ENCODE results near the gene ASTN2. TPM values are rescaled to one million over a fixed set of nuclear protein-coding genes. Genes with fewer than 3 reads are reported as not detected.

ASTN2 gene
- total RNA-seq, 4 donors from 2014 or later = 0.97 to 4.7 (median 3.0) TPM

DNA sequence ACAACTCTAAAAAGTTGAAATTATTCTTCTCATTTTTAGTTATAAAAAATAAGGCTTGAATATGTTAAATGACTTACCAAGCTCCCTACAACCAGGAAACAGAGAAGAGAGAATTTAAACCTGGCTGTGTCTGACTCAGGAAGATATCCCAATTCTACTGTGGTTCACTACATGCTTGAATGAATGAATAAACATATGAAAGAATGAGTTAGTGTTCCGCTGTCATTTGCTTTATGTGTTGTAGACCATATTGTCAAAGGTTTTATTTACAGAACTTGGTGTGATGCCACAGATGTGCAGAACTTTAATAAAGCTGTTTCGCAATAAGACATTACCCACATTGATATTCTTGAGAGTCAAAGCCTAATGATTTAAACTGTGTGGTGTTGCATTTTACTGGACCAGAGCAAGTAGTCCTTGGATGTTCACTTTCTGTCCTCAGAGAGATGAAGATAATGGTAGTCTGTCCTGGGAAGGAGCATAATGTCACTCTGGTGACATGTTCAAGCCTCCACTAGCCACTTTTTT, 414.6 kb downstream of the ASTN2 start:
- no peak overlapping the region for H3K4me3 ChIP-seq (ENCODE audit: low read depth, poor library complexity, severe bottlenecking)
- no peak for TF ChIP-seq POLR2A (IDR thresholded peaks at IDR 0.05)
- TF ChIP-seq, protein P1, sequence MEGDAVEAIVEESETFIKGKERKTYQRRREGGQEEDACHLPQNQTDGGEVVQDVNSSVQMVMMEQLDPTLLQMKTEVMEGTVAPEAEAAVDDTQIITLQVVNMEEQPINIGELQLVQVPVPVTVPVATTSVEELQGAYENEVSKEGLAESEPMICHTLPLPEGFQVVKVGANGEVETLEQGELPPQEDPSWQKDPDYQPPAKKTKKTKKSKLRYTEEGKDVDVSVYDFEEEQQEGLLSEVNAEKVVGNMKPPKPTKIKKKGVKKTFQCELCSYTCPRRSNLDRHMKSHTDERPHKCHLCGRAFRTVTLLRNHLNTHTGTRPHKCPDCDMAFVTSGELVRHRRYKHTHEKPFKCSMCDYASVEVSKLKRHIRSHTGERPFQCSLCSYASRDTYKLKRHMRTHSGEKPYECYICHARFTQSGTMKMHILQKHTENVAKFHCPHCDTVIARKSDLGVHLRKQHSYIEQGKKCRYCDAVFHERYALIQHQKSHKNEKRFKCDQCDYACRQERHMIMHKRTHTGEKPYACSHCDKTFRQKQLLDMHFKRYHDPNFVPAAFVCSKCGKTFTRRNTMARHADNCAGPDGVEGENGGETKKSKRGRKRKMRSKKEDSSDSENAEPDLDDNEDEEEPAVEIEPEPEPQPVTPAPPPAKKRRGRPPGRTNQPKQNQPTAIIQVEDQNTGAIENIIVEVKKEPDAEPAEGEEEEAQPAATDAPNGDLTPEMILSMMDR (IDR thresholded peaks at IDR 0.05) = no peak
- intact Hi-C loops (cut with DNase I; ENCODE audit: low total_unique reads) = no loop called here
- no peak for DNase-seq (ENCODE audit: low spot score in 2 of 2)
- 88 to 100% methylated on average over 2 of the region's 2 CpGs for WGBS, 2 donors

DNA sequence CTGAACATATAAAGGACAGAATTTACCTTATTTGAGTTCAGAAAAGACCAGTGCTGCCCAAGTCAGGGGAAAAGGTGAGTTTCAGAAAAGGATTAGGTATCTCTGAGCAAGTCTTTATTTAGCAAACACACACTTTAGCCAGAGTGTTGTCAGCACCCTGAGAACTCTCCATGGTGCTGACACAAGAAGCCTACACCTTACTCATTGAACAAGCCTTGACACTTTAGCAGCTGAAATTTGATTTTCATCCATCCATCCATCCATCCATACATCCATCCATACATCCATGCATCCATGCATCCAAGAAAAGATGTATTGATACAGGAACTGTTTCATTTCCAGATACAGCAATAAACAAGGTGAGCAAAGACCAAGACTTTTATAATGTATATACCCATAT, 416.6 kb downstream of the ASTN2 start:
- DNase-seq (ENCODE audit: low spot score in 2 of 2) = no peak
- H3K4me3 ChIP-seq (ENCODE audit: low read depth, poor library complexity, severe bottlenecking) = no peak overlapping the region
- intact Hi-C loops (cut with DNase I; ENCODE audit: low total_unique reads) = no loop called here
- no peak for TF ChIP-seq POLR2A (IDR thresholded peaks at IDR 0.05)
- TF ChIP-seq, protein P1 (IDR thresholded peaks at IDR 0.05) = no peak

DNA sequence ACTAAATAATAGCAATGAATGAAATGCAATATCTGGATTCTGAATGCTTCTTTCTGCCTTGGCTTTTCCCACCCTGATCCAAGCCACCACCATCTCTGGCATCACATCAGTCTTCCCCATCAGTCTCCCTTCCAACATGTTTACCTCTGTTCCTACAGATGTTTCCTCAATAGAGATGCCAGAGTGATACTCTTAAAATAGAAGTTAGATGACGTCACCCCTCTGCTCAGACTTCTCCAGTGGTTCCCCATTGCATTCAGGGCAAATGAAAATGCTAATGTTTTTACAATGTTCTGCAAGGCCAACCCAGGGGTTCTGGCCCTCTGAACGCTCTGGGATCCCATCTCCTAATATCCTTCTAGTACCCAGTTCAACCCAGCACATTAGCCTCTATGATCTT, 422.0 kb downstream of the ASTN2 start:
- no peak overlapping the region for H3K4me3 ChIP-seq (ENCODE audit: low read depth, poor library complexity, severe bottlenecking)
- TF ChIP-seq, protein P1 (IDR thresholded peaks at IDR 0.05) = no peak
- no peak for TF ChIP-seq POLR2A (IDR thresholded peaks at IDR 0.05)
- intact Hi-C loops (cut with DNase I; ENCODE audit: low total_unique reads) = no loop called here
- WGBS, 2 donors = 38 to 51% methylated on average over 2 of the region's 2 CpGs
- DNase-seq (ENCODE audit: low spot score in 2 of 2) = no peak

DNA sequence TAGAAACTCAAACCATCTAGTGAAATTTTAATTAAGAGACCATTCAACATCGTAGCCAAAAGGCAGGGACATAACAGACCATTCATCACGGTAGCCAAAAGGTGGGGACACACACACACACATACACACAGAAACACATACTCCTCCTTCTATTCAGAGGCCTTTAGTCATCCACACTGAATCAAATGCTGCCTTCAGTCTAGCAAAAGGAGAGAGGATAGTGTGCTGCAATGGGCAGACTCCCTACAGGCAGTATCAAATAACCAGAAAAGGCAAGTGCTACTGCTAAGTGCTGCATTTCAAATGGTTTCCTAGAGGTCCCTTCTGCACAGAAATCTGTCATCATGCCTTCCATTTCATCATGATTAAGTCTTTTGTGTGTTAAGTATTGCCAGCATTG, 423.8 kb downstream of the ASTN2 start:
- TF ChIP-seq, protein P1 (IDR thresholded peaks at IDR 0.05) = no peak
- TF ChIP-seq POLR2A (IDR thresholded peaks at IDR 0.05) = no peak
- 89 to 95% methylated on average over 2 of the region's 2 CpGs for WGBS, 2 donors
- DNase-seq (ENCODE audit: low spot score in 2 of 2) = no peak
- intact Hi-C loops (cut with DNase I; ENCODE audit: low total_unique reads) = no loop called here
- no peak overlapping the region for H3K4me3 ChIP-seq (ENCODE audit: low read depth, poor library complexity, severe bottlenecking)

DNA sequence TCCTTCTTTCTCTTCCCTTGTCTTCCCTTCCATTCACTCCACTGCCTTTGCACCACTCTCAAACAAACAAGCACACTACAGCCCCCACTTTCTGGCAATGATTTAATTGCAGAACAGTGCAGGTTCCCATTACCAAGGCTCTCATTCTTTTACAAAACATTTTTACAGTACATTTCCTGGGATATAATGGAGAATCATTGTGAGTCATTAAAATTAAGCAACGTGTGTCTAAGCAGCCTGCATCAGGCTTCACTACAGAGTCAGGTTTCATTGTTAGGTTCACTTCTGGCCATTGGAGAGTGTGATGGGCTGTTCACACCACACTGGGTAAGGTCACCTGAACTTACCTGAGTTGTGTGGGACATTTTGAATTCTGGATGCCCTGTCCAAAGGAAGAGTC, 424.3 kb downstream of the ASTN2 start:
- DNase-seq (ENCODE audit: low spot score in 2 of 2) = no peak
- 34 to 68% methylated on average over 1 of the region's 1 CpG for WGBS, 2 donors
- H3K4me3 ChIP-seq (ENCODE audit: low read depth, poor library complexity, severe bottlenecking) = no peak overlapping the region
- TF ChIP-seq, protein P1 (IDR thresholded peaks at IDR 0.05) = no peak
- no peak for TF ChIP-seq POLR2A (IDR thresholded peaks at IDR 0.05)
- intact Hi-C loops (cut with DNase I; ENCODE audit: low total_unique reads) = no loop called here

Measured in lower leg skin (tissue), 4 donors.